H1 (cell line): Measurements from ENCODE around the gene ZBTB2. TPM values are rescaled to one million over a fixed set of nuclear protein-coding genes. Genes with fewer than 3 reads are reported as not detected.

Experiments
- BACH1 ChIP-seq: IDR thresholded peaks from 2 replicates; pipeline ENCODE4 v1.6.1; 2012; ENCODE audit warnings: low read length, improper control_type of control experiment
- CHD1 ChIP-seq: IDR thresholded peaks from 2 replicates; pipeline ENCODE4 v1.6.1; 2012; ENCODE audit warnings: low read depth, low read length, improper control_type of control experiment
- KDM5A ChIP-seq: fragments of 200-600 bp; IDR thresholded peaks from 2 replicates; pipeline ENCODE4 v1.7.1; 2012; ENCODE audit warnings: mild to moderate bottlenecking, low read length, inconsistent platforms, mixed read lengths
- MAX ChIP-seq: IDR thresholded peaks from 2 replicates; pipeline ENCODE4 v1.6.1; 2012; ENCODE audit warnings: inconsistent platforms
- POU5F1 ChIP-seq: IDR thresholded peaks from 2 replicates; pipeline ENCODE4 v1.6.1; 2011; ENCODE audit warnings: low read depth, mild to moderate bottlenecking, low read length, moderate library complexity
- SIN3A ChIP-seq, 2 experiments: IDR thresholded peaks in 1 of 2; conservative IDR thresholded peaks in 1 of 2; 2 replicates each; pipeline ENCODE4 v1.6.1; 2011 to 2012; ENCODE audit warnings: low read length in 2 of 2, improper control_type of control experiment in 1 of 2, low read depth in 1 of 2, mild to moderate bottlenecking in 1 of 2
- SP2 ChIP-seq: IDR thresholded peaks from 2 replicates; pipeline ENCODE4 v1.6.1; 2012; ENCODE audit warnings: mild to moderate bottlenecking, low read length, inconsistent platforms
- TBP ChIP-seq: IDR thresholded peaks from 2 replicates; pipeline ENCODE4 v1.6.1; 2011; ENCODE audit warnings: low read depth, low read length, improper control_type of control experiment
- polyA plus RNA-seq, 7 experiments: library from polyadenylated mRNA; depleted of rRNA in 3 of 7; stranded (reverse) in 5 of 7; unstranded in 2 of 7; fragments of >200 nt in 5 of 7; fragments of 200-250 nt in 2 of 7; gene quantifications; 1 replicate in 5 of 7; 2 replicates in 1 of 7; 4 replicates in 1 of 7; pipeline versions ENCODE4 v1.2.1 to v1.2.3, GENCODE V29; 2011 to 2013; ENCODE audit warnings: missing spikeins in 2 of 7, mixed read lengths in 2 of 7
- total RNA-seq: library from RNA; stranded (reverse); fragmentation: NEBNext Ultra II Directional; extraction: Animal tissue kit (Norgen Biotek cat#: 25700); gene quantifications from 2 replicates; pipeline ENCODE4 v1.2.1, GENCODE V29; 2021
- TF ChIP-seq, protein P1 (sequence below): fragments of 300-600 bp; sonication (generic); IDR thresholded peaks from 2 replicates; pipeline ENCODE4 v1.7.1; 2012; ENCODE audit warnings: low read length, moderate library complexity, mild to moderate bottlenecking, inconsistent platforms; ENCODE audit not compliant: insufficient replicate concordance
- TF ChIP-seq, protein P2 (sequence below): IDR thresholded peaks from 2 replicates; pipeline ENCODE4 v1.6.1; 2011; ENCODE audit warnings: low read depth, mild to moderate bottlenecking, low read length; ENCODE audit not compliant: insufficient read depth

ZBTB2 gene
- total and polyA plus RNA-seq, 2 of the 8 experiments (the other 6 are each of a cell fraction or from before 2014, with no cell fraction given) = 16.1 to 23.7 TPM

DNA sequence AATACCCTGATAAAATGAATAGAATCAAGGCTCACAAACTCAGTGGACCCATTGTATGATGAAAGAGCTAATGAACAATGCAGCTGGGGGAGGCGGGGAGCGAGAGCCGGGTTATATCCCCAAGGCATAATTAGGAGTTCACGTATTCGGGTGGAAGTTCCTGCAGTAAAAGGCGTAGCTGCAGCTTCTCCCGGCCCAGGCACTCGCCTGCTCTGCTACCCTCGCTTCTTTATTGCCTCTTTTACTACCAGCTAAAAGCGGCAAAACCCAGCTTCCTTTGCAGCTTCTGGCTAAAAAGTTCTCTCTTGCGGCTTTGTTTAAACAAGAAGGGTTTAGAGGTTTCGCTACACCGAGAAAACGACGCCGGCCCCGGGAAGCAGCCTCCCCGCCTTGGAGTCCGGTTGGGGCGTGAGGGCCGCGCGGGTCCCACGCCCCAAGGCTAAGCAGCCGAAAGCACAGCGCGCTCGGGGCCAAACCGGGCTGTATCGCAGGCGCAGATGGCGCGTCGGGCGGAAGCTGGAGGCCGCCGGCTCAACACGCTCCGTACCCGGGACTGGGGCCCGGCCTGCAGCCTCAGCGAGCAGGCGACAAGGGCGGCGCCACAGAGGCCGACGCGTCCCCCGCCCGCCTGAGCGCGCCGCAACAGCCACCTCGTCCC is 1.6 kb downstream of the ZBTB2 start (continued):
- TF ChIP-seq, protein P1, sequence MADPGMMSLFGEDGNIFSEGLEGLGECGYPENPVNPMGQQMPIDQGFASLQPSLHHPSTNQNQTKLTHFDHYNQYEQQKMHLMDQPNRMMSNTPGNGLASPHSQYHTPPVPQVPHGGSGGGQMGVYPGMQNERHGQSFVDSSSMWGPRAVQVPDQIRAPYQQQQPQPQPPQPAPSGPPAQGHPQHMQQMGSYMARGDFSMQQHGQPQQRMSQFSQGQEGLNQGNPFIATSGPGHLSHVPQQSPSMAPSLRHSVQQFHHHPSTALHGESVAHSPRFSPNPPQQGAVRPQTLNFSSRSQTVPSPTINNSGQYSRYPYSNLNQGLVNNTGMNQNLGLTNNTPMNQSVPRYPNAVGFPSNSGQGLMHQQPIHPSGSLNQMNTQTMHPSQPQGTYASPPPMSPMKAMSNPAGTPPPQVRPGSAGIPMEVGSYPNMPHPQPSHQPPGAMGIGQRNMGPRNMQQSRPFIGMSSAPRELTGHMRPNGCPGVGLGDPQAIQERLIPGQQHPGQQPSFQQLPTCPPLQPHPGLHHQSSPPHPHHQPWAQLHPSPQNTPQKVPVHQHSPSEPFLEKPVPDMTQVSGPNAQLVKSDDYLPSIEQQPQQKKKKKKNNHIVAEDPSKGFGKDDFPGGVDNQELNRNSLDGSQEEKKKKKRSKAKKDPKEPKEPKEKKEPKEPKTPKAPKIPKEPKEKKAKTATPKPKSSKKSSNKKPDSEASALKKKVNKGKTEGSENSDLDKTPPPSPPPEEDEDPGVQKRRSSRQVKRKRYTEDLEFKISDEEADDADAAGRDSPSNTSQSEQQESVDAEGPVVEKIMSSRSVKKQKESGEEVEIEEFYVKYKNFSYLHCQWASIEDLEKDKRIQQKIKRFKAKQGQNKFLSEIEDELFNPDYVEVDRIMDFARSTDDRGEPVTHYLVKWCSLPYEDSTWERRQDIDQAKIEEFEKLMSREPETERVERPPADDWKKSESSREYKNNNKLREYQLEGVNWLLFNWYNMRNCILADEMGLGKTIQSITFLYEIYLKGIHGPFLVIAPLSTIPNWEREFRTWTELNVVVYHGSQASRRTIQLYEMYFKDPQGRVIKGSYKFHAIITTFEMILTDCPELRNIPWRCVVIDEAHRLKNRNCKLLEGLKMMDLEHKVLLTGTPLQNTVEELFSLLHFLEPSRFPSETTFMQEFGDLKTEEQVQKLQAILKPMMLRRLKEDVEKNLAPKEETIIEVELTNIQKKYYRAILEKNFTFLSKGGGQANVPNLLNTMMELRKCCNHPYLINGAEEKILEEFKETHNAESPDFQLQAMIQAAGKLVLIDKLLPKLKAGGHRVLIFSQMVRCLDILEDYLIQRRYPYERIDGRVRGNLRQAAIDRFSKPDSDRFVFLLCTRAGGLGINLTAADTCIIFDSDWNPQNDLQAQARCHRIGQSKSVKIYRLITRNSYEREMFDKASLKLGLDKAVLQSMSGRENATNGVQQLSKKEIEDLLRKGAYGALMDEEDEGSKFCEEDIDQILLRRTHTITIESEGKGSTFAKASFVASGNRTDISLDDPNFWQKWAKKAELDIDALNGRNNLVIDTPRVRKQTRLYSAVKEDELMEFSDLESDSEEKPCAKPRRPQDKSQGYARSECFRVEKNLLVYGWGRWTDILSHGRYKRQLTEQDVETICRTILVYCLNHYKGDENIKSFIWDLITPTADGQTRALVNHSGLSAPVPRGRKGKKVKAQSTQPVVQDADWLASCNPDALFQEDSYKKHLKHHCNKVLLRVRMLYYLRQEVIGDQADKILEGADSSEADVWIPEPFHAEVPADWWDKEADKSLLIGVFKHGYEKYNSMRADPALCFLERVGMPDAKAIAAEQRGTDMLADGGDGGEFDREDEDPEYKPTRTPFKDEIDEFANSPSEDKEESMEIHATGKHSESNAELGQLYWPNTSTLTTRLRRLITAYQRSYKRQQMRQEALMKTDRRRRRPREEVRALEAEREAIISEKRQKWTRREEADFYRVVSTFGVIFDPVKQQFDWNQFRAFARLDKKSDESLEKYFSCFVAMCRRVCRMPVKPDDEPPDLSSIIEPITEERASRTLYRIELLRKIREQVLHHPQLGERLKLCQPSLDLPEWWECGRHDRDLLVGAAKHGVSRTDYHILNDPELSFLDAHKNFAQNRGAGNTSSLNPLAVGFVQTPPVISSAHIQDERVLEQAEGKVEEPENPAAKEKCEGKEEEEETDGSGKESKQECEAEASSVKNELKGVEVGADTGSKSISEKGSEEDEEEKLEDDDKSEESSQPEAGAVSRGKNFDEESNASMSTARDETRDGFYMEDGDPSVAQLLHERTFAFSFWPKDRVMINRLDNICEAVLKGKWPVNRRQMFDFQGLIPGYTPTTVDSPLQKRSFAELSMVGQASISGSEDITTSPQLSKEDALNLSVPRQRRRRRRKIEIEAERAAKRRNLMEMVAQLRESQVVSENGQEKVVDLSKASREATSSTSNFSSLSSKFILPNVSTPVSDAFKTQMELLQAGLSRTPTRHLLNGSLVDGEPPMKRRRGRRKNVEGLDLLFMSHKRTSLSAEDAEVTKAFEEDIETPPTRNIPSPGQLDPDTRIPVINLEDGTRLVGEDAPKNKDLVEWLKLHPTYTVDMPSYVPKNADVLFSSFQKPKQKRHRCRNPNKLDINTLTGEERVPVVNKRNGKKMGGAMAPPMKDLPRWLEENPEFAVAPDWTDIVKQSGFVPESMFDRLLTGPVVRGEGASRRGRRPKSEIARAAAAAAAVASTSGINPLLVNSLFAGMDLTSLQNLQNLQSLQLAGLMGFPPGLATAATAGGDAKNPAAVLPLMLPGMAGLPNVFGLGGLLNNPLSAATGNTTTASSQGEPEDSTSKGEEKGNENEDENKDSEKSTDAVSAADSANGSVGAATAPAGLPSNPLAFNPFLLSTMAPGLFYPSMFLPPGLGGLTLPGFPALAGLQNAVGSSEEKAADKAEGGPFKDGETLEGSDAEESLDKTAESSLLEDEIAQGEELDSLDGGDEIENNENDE = no peak
- TF ChIP-seq KDM5A = no peak
- no peak; the same call in 1 of the 2 replicates for TF ChIP-seq CHD1
- no peak for TF ChIP-seq SP2
- TF ChIP-seq TBP = peak; percentile 66; the same call in 1 of the 2 replicates
- TF ChIP-seq POU5F1 = no peak
- TF ChIP-seq MAX = no peak; the same call in 1 of the 2 replicates
- no peak; a peak in 2 of 4 replicates for TF ChIP-seq SIN3A (conservative IDR thresholded peaks at IDR 0.05 in 1 of 2, IDR thresholded peaks at IDR 0.05 in 1 of 2; ENCODE audit: low read depth in 1 of 2, low read length in 2 of 2)
- TF ChIP-seq, protein P2, sequence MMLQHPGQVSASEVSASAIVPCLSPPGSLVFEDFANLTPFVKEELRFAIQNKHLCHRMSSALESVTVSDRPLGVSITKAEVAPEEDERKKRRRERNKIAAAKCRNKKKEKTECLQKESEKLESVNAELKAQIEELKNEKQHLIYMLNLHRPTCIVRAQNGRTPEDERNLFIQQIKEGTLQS = no peak
- no peak for TF ChIP-seq BACH1
